Measurements from ENCODE around the gene PILRA.
"Not testable (repeated sequence)": the region's sequence is repeated elsewhere in the genome, so short reads cannot be mapped to it uniquely, and the experiment has no call there.

Gene PILRA

DNA sequence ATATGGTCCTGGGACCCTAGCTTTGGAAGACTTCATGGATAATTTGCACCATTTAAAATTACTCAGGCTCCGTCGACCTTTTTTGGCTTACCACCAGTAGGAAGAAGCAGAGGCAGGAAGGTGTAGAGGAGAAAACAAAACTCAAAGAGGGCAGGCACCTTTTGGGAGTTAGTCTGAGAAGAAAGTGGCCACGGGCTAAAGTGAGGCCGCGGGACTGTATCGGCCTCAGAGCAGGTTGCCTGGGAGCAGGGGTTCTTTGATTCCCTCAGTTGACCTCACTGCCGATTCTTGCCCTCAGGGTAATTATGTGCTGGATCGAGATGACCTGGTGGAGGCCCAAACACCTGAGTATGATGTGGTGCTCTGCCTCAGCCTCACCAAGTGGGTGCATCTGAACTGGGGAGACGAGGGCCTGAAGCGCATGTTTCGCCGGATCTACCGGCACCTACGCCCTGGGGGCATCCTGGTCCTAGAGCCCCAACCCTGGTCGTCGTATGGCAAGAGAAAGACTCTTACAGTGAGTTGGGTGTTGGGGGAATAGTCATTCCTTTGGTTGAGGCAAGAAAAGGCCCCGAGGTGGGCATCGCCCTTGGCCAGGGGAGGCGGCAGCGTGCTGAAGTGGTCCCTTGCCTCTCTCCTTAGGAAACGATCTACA is 59.5 kb downstream of the PILRA start:
- DNase-seq (ENCODE audit: low read depth in 2 of 2, low spot score in 1 of 2) = no peak

DNA sequence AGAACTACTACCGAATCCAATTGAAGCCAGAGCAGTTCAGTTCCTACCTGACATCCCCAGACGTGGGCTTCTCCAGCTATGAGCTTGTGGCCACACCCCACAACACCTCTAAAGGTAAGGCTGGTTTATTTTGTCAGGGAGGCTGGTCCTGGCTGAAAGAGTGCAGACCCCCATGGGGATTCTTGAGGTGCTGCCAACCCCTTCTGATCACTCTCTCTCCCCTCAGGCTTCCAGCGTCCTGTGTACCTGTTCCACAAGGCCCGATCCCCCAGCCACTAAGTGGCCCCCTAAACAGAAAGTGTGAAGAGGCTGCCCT is 59.9 kb downstream of the PILRA start:
- DNase-seq (ENCODE audit: low read depth in 2 of 2, low spot score in 1 of 2) = no peak

DNA sequence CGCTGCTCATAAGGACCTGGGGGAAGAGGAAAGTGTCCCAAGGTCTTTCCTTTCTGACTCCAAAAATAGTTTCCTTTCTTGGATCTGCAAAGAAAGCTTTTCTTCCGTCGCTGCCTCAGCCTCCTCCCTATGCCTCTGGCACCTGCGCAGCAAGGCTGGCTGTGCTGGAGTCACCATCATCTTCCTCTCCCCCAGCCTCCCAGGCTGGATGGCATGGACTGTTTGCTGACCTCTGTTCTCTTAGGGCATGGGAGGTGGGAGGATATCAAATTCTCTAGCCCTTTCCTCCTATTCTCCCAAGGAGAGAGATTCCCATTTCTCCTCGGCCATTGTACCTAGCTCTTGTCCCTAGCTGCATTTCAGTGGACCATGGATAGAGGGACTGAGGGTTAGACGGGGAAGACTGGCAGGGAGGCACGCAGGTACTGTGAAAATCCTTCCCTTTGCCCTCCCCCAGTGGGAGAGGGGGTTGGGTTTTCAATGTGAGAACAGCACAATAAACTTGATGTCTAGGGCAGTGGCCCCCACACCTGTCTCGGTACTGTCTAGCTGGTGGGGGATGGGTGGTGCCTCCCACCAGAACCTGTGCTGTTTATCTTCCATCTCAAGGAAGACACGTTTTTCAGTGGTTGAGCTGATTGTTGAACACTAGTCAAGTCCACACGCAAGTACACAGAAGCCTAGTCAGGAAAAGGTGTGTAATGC is 60.5 kb downstream of the PILRA start:
- DNase-seq (ENCODE audit: low read depth in 2 of 2, low spot score in 1 of 2) = no peak

DNA sequence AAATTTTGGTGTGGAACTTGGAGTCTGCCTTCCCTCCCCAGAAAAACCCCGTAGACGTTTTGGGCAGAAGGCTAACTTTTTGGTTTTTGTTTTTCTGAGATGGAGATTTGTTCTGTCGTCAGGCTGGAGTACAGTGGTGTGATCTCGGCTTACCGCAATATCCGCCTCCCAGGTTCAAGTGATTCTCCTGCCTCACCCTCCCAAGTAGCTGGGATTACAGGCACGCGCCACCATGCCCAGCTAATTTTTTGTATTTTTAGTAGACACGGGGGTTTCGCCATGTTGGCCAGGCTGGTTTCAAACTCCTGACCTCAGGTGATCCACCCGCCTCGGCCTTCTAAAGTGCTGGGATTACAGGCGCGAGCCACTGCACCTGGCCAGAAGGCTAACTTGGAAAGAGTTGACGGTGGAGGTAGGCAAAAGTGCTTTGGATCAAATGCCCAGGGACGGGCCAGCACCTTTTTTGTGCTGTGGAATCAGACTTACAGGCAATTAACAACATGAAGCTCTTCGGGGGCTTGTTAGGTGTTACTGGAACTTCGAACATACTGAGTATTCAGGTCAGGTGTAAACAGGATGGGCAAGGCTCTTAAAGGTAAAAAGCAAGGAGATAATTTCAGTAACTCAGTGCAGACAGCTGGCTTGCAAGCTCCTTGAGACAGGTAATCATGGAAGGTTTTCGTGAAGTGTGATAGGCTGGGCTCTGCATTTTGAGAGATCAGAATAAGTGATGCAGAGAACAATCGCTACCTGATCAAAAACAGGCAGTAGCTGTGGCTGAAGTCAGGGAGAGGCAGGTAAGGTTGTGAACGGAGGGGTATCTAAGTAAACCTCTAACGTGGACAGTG is 61.2 kb downstream of the PILRA start:
- no peak for DNase-seq (ENCODE audit: low read depth in 2 of 2, low spot score in 1 of 2)

DNA sequence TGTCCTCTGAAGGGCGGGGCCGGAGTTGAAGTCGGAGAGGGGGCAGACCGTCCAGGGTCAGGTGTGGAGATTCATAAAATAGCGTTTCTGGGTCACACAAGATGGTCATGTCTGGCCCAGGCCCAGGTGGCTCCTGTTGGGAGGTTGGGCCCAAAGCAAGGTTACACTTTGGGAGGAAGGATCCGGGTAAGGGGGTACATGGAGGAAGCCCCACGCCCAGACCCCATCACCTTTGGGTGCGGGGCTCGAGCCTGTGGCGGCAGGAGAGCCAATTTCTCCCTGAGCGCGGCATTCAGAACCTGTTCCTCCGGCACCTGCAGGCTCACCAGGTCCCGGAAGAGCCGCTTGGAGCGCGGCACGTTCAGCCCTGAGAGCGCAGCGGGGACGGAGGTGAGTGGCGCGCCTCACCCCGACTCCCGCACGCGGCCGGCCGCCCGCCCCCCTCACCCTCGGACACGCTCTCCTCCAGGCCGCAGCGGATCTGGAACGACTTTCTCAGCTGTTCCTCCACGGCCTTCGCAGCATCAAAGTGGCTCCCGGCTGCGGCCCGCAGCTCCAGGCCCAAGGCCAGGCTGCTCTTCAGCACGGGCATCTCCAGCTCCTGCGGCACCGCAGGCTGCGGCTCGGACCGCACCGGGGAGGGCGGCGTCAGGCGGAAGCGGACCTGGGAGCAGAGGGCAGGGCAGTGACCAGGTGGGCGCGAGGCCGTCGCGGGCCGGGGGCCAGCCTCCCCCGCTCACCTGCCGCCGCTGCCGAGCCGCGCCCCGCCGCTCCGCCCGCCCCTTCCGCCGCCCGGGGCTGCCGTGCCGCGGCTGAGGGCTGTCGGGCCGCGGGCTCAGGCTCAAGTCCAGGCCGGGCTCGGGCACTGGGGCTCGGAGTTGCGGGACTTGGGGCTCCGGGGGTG is 62.4 kb downstream of the PILRA start:
- no peak for DNase-seq (ENCODE audit: low read depth in 2 of 2, low spot score in 1 of 2)

DNA sequence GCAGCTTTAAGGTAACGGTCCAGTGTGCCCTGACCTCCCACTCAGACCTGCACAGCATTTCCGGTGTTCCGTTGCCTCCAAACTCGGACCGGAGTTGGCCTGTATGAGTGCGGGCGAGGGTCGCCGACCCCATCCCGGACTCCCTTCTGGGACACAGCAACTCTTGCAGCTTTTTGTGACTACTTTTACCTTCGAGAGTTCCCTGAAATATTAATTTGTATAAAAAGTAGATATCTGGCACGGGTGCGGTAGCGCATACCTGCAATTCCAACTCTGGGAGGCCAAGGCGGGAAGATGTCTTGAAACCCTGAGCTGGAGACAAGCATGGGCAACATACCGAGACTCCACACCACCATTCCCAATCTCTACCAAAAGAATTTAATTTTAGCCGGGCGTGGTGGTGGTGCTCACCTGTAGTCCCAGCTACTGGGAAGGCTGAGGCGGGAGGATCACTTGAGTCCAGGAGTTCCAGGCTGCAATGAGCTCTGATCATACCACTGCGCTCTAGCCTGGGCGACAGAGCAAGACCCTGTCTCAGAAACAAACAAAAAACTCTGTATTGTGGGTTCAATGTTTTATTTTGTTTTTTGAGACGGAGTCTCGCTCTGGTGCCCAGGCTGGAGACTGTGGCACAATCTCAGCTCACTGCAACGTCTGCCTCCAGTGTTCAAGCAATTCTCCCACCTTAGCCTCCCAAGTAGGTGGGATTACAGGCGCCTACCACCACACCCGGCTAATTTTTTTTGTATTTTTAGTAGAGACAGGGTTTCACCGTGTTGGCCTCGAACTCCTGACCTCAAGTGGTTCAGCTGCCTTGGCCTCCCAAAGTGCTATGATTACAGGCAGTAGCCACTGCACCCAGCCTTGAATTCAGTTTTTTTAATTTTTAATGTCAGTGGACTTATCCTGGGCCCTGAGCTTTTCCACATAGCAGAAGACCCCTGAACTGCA is 64.1 kb downstream of the PILRA start:
- no peak for DNase-seq (ENCODE audit: low read depth in 2 of 2, low spot score in 1 of 2)

DNA sequence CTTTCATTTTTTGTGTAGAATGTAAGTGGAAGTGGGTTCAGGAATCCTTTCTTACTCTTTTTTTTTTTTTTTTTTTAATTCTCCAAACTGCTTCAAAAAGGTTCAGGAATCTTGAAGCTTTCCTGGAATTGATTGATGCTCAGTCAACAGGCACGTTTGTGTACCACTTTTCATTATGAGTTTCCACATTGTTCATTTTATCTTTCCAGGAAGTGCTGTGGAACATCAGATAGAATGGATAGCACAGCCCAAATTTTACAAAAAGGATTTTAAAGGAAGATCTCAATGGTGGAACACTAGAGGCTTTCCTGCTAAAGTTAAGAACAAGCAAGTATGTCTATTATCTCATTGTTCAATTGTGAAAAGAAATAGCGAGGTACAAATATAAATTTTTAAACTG is 64.9 kb downstream of the PILRA start:
- no peak for DNase-seq (ENCODE audit: low read depth in 2 of 2, low spot score in 1 of 2)

DNA sequence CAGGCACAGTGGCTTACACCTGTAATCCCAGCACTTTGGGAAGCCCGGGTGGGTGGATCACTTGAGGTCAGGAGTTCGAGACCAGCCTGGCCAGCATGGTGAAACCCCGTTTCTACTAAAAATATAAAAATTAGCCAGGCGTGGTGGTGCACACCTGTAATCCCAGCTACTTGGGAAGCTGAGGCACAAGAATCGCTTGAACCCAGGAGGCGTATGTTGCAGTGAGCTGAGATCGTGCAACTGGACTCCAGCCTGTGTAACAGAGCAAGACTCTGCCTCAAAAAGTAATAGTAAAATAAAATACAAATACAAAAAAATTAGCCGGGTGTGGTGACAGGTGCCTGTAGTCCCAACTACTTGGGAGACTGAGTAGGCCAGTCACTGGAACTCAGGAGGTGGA is 65.4 kb downstream of the PILRA start:
- DNase-seq (ENCODE audit: low read depth in 2 of 2, low spot score in 1 of 2) = not testable (repeated sequence)

DNA sequence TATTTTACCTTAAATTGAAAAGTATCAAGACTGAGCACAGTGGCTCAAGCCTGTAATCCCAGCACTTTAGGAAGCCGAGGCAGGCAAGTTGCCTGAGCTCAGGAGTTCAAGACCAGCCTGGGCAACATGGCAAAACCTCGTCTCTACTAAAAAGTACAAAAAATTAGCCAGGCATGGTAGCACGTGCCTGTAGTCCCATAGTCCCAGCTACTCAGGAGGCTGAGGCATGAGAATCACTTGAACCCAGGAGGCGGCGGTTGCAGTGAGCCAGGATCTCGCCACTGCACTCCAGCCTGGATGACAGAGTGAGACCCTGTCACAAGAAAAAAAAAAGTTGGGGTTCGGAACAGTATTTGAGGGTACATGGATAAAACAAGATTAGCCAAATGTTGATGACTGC is 66.0 kb downstream of the PILRA start:
- not testable (repeated sequence) for DNase-seq (ENCODE audit: low read depth in 2 of 2, low spot score in 1 of 2)

DNA sequence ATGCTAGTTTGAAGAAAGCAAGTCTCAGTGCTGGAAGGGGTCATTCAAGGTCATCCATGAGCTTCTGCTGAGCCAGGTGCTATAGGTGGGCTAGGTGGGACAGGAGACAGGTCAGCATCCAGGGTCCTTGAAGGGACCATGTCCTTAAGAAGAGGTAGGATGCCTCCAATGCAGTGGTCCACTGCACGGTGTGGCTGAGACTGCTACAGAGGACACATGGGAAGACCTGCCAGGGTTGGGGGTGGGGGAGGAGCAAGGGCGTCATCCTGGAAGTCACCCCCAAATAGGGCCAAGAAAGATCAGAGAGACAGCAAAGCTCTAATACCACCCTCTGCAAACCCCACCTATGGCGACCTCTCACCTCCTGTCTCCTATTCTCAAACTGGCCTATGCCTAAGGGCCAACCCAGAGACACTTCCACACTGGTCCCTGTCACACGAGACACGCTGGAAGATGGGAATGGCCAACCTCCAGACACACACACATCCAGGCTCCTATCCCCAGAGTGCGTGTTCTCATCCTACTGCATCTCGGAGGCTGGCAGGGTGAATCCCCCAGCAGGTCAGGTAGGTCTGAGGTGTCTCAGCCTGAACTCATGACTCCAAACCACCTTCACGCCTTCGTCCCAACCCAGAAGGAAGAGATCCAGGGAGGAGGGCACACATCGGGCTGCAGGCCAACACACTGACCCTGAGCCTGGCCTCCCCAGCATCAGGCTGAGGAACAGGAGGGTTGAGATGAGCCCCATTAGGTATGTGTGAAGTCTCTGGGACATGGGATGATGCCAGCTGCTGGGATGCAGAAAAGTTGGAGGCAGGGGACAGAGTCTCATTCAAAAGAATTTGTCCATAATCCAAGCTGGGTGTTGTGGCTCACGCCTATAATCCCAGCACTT is 68.6 kb downstream of the PILRA start:
- no peak for DNase-seq (ENCODE audit: low read depth in 2 of 2, low spot score in 1 of 2)

DNA sequence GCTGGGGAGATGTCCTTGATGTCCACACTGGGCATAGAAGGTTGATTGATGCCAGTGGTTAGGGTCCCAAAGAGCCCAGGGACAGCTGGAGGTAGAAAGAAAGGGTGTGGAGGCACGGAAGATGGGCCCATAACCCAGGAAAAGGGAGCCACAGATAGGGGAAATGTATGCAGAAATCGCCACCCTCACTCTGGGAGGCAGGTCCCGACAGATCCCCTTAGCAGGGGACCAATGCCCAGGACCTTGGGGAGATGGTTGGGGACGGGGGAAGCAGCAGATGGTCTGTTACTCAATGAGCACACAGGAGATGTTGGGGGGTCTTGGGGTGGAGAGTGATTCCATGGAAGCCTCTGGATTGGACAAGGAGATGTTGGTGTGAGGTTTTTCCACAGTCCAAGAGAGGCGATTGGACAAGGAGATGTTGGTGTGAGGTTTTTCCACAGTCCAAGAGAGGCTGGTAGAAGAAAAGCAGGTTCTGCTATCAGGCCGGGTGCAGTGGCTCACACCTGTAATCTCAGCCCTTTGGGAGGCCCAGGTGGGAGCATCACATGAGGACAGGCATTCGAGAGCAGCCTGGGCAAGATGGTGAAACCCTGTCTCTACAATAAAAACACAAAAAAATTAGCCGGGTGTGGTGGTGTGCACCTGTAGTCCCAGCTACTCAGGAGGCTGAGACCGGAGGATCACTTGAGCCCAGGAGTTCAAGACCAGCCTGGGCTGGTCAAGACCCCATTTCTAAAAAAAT is 70.0 kb downstream of the PILRA start:
- DNase-seq (ENCODE audit: low read depth in 2 of 2, low spot score in 1 of 2) = no peak

DNA sequence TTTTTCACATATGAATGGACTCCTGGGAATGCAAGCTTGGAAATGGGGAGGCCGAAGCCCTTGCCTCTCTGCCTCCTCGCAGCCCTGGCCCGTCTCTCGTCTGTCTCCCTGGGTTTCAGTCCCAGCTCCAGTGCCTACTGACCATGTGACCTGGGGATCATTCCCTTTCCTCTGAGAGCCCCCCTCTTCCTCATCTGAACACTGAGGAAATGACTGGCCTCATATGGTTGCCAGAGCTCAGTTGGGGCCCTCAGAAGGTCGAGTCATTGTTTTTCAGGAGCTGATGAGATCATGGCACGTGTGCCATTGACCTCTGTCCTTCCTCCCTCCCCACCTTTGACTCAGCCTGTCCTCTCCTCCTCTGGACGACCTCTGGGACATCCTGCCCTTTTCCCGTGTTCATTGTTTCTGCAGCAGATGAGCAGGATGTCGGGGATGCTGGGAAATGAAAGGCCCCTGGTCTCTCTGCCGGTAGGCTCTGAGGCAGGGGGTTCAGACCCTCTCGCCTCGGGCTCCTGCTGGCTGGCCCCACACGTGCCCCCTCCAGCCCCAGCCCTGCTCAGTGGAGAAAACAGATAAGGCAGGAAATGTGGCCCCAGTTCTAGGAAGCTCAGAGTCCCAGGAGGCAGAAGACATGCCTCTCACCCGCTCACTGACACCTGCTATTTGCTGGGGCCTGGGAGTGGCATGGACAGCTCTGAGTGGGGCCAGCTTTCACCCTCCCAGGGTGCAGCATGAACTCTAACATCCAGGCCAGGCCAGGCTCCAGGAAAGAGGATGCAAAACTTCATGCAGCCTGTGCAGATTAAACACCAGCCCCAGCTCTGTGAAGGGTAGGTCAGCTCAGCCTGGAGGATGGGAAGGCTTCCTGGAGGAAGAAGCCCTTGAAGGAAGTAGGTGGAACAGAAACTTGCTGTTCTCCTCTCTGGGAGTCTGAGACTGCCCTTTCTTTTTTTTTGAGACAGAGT is 71.3 kb downstream of the PILRA start:
- DNase-seq (ENCODE audit: low read depth in 2 of 2, low spot score in 1 of 2) = no peak

DNA sequence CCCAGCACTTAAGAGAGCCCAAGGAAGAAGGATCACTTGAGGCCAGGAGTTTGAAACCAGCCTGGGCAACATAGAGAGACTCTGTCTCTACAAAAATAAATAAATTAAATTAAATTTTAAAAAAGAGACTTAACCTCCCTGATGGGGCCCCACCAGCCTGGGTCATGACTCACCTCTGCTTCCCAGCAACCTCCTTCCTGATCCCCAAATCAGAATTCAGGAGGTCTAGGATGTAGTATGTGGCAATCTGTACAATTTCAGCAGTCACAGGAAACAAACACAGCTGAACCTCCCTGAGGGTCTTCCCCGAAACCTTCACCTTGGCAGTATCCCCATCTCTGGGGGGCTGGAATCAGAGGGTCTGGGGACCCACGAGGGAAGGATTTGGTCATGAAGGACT is 72.8 kb downstream of the PILRA start:
- DNase-seq (ENCODE audit: low read depth in 2 of 2, low spot score in 1 of 2) = no peak

DNA sequence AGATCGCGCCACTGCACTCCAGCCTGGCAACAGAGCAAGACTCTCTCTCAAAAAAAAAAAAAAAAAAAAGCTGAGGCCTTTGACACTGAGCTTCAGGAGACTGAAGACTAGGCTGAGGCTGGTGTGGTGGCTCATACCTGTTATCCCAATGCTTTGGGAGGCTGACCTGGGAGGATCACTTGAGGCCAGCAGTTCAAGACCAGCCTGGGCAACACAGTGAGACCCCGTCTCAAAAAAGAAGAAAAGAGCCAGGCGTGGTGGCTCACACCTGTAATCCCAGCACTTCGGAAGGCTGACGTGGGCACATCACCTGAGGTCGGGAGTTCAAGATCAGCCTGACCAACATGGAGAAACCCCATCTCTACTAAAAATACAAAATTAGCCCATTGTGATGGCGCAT is 74.1 kb downstream of the PILRA start:
- not testable (repeated sequence) for DNase-seq (ENCODE audit: low read depth in 2 of 2, low spot score in 1 of 2)

DNA sequence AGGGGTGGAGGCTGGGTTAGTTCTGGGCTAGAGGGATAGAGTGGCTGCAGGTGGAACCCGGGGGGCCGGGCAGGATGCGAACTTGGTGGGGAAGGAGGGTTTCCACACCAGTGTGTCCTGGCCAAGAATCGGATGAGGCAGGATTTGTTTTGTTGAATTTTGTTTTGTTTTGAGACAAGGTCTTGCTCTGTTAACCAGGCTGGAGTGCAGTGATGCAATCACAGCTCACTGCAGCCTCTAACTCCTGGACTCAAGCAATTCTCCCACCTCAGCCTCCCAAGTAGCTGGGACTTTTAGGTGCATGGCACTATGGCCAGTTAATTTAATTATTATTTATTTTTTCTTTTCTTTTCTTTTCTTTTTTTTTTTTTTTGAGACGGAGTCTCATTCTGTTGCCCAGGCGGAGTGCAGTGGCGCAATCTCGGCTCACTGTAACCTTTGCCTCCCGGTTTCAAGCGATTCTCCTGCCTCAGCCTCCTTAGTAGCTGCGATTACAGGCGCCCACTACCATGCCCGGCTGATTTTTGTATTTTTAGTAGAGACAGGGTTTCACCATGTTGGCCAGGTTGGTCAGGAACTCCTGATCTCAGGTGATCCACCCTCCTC is 76.0 kb downstream of the PILRA start:
- no peak for DNase-seq (ENCODE audit: low read depth in 2 of 2, low spot score in 1 of 2)

Data from stimulated activated CD8-positive, alpha-beta memory T cell treated with anti-CD3 and anti-CD28 coated beads, Interleukin-4, amount 100 ng/mL, for 4 hours (primary cell).